ENCODE measurements around the gene NPTN.

DNA sequence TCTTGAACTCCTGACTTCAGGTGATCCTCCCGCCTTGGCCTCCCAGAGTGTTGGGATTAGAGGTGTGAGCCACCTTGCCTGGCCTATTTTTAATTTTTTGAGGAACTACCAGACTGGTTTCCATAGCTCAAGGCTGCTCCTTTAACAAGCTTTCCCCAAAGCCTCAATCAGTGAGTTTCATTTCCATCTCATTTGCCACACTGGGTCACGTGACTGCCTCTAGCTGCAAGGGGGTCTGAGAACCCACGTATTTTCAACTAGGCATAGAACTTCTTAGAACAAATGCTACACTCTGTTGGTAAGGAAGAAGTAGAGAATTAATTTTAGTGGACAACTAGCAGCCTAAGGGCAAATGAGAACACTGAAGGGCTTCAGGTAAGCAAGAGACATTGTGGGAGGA is 47.9 kb upstream of the NPTN start:
- TF ChIP-seq CTCF (optimal IDR thresholded peaks at IDR 0.05 in 1 of 3, IDR thresholded peaks at IDR 0.05 in 1 of 3, conservative IDR thresholded peaks at IDR 0.05 in 1 of 3; ENCODE audit: extremely low read depth in 1 of 3, insufficient read depth in 2 of 3, low read length in 3 of 3) (no peak), EZH2 (IDR thresholded peaks at IDR 0.05; ENCODE audit: low read length) (no peak)

All from keratinocyte (primary cell).